GM12864 (cell line): ENCODE measurements around the gene ZBTB42.

ENCODE experiments used
- DNase-seq: peaks from one replicate; pipeline ENCODE4 v3.0.0-alpha.2; 2011; ENCODE audit warnings: low read depth
- H3K4me3 ChIP-seq: 2 replicates; pipeline ENCODE4 v1.5.1; 2011; ENCODE audit warnings: mild to moderate bottlenecking, low read depth, low read length, control low read depth
- TF ChIP-seq, protein P1 (sequence below): IDR thresholded peaks from 2 replicates; pipeline ENCODE4 v1.5.1; 2011; ENCODE audit warnings: low read depth, mild to moderate bottlenecking, moderate library complexity, low read length, control low read depth, inconsistent platforms; ENCODE audit errors: missing control alignments

ZBTB42 gene

DNA sequence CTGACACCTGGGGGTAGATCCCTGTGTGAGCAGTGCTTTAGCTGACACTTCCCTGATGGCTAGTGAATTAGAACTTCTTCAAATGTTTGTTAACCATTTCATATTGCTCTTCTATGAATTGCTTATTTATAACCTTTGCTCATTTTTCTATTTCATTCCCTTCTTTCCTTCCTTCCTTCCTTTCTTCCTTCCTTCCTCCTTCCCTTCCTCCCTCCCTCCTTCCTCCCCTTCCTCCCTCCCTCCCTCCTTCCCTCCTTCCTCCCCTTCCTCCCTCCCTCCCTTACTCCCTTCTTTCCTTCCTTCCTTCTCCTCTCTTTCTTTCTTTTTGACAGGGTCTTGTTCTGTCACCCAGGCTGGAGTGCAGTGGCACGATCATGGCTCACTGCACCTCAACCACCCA is 40.8 kb downstream of the ZBTB42 start:
- H3K4me3 ChIP-seq: no peak overlapping the region
- TF ChIP-seq, protein P1, sequence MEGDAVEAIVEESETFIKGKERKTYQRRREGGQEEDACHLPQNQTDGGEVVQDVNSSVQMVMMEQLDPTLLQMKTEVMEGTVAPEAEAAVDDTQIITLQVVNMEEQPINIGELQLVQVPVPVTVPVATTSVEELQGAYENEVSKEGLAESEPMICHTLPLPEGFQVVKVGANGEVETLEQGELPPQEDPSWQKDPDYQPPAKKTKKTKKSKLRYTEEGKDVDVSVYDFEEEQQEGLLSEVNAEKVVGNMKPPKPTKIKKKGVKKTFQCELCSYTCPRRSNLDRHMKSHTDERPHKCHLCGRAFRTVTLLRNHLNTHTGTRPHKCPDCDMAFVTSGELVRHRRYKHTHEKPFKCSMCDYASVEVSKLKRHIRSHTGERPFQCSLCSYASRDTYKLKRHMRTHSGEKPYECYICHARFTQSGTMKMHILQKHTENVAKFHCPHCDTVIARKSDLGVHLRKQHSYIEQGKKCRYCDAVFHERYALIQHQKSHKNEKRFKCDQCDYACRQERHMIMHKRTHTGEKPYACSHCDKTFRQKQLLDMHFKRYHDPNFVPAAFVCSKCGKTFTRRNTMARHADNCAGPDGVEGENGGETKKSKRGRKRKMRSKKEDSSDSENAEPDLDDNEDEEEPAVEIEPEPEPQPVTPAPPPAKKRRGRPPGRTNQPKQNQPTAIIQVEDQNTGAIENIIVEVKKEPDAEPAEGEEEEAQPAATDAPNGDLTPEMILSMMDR: no peak
- DNase-seq: no peak

DNA sequence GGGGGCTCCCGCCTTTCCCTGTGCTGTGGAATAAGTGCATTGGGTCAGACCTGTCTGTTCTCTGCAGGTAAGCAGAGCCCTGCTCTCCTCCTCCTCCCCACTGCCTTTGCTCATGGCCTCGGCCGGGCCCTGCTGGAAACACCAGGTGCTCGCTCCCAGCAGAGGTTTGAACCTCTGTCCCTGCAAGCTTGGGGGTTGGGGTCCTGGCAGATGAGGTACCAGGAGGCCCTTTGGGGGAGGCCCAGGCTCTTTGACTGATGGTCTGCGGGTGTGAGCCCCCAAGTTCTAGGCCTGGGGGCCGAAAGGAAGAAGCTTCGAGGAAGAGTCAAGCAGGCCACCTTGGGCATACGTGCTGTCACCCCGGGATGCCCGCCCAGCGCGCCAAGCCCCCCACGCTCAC is 42.1 kb downstream of the ZBTB42 start:
- no peak for DNase-seq

DNA sequence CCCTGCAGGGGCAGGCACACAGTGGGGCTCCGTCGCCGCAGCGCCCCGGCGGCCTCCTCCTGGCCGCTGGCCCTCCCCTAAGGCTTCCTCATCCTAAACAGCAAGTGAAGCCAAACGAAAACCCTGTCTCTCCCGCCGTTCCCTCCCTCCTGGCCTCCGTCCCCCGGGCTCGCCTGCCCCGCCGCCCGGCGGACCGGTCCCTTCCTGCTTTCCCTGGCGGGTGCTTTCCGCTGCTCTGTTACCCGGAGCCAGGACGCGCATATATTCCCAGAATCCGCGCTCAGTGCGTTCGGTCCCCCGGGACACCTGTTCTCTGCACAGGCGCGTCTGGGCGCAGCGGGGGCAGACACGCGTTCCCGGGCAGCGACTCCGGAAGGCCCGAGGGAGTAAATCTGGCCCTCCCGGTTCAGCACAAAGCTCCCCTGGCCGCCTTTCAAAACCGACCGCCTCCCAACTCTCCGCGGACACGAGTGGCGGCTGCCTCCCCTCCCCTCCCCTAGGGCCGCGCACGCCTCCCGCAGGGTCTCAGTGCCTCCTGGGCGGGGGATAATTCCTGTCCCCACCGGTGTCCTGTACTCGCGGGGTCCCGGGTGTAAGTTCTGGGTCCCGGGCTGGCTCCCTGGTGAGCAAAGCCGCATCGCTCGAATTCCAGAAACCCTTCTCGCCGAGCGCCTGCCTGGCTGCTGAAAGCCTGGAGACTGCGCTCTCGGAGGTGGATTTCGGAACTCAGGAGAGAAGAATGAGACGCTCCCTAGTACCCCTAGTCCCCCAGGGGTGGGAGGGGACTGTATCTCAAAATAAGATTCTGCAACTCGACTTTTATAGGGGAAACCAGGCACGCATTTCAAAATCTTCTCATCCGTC is 42.8 kb downstream of the ZBTB42 start:
- no peak overlapping the region for H3K4me3 ChIP-seq
- TF ChIP-seq, protein P1: no peak
- no peak for DNase-seq

More for the DNA sequence above, 42.1 kb downstream of the ZBTB42 start:
- no peak overlapping the region for H3K4me3 ChIP-seq
- TF ChIP-seq, protein P1: no peak

DNA sequence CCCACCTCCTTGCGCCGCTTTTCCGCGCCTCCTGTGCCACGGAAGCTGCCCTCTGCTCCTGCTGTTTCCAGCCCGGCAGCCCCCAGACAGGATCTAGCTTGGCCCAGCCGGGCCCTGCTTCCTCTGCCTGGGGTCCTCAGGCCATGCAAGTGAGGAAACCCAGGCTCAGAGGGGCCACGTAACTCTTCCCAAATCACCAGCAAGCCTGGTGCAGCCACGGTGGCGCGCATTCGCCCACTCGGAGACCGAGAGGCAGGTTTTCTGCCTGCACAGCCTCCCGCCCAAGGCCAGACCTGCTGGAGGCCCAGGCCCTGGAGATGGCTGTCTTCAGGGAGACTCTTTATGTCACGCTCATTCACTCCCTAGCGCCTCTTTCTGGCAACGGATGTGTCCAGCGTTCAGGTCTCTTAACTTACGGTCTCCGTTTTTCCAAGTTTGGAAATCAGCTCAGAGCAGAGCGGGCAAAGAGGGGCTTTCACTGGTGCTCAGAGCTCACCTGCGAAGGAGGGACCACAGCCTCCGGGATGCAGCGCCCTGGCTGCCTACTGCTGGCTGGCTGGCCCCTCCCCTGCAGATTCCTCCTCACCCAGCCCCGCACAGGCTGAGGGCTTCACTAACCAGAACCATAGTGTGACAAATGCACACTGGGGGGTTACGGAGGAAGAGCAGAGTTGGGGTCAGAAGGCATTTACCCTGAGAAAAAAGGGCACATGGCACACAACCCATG is 43.6 kb downstream of the ZBTB42 start:
- TF ChIP-seq, protein P1: no peak
- no peak for DNase-seq
- no peak overlapping the region for H3K4me3 ChIP-seq

DNA sequence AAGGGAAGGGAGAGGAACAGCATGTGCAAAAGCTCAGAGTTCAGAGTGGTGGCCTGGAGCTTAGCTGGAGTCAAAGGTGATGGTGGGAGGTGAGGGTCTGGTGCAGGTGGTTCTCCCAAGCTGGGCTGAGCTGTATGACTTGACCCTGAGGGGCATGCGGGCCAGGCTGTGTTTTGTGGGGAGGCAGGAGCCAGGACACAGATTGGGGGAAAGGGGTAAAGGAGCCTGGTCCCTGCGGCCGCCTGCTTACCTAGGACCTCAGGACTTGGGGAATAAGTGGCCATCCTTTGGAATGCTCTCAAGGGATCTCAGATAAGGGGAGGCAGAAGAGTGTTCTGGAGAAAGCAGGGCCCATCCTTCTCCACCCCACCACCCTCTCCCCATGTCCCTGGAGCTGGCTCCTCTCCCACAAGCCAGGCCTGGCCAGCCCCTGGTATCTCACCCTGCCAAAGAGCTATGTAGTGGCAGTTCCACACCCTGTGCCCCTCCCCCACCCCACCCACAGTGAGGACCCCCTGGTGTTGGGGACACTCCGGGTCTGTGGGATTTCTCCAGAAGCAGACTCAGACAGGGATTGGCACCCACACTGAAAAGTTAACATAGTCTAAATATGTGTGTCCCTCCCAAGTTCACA is 44.2 kb downstream of the ZBTB42 start:
- H3K4me3 ChIP-seq: no peak overlapping the region
- TF ChIP-seq, protein P1: no peak
- DNase-seq: no peak

DNA sequence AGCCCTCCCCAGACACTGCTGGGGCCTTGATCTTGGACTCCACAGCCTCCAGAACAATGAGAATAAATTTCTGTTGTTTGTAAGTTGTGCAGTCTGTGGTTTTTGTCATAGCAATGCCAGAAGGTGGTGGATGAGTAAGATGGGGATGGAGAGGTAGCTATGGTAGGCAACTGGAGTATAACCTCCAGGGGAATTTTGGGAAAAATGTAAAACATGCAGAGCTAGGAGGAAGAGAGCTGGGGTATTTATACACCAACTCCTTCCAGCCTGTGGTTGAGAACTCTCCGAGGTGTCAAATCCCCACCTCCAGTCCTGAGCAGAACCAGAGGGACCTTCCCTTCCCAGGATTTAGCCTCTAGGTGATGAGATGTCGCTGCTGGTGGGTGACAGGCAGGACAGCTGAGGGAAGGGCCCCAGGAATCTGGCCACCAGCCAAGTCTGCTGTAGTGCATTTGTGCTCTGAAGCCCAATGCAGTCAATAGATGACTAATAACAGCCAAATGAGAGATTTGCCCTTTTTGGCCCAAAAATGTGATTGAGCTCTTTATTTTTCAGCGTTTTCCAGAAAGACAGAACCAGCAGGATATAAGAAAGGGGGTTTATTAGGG is 45.0 kb downstream of the ZBTB42 start:
- no peak for DNase-seq
- no peak overlapping the region for H3K4me3 ChIP-seq
- TF ChIP-seq, protein P1: no peak
